ENCODE data around the gene RPS21.
A peak's percentile ranks its signal among the peaks of the same experiment; 100 is the strongest.

- TF ChIP-seq CTCF (IDR thresholded peaks at IDR 0.05) (peak in 2 of 4 experiments; percentile 38), POLR2A (IDR thresholded peaks at IDR 0.05) (no peak), POLR2AphosphoS5 (IDR thresholded peaks at IDR 0.05) (peak in 1 of 4 donors; percentile 33)
Measured at GRCh38 chr20:62407221-62407992, 20.5 kb downstream of the RPS21 start, which contains the start of gene CABLES2.

Measured in sigmoid colon (tissue), 4 donors.